AG10803 (cell line): ENCODE results near the gene DICER1.
"Not testable (repeated sequence)": the region's sequence is repeated elsewhere in the genome, so short reads cannot be mapped to it uniquely, and the experiment has no call there.

Experiments used
- DNase-seq: peaks from one replicate; pipeline ENCODE4 v3.0.0; 2010; ENCODE audit warnings: low read depth
- H3K4me3 ChIP-seq: 2 replicates; pipeline ENCODE4 v1.5.1; 2011; ENCODE audit warnings: mild to moderate bottlenecking, low read length, control low read depth
- TF ChIP-seq, protein P1 (sequence below): conservative IDR thresholded peaks from 2 replicates; pipeline ENCODE4 v1.5.1; 2011; ENCODE audit warnings: mild to moderate bottlenecking, low read length, control low read depth, inconsistent platforms

The DICER1 gene

GRCh38 chr14:95184413-95184790 is 27.1 kb upstream of the DICER1 start:
- no peak overlapping the region for H3K4me3 ChIP-seq
- DNase-seq = peak; percentile 5
- TF ChIP-seq, protein P1, sequence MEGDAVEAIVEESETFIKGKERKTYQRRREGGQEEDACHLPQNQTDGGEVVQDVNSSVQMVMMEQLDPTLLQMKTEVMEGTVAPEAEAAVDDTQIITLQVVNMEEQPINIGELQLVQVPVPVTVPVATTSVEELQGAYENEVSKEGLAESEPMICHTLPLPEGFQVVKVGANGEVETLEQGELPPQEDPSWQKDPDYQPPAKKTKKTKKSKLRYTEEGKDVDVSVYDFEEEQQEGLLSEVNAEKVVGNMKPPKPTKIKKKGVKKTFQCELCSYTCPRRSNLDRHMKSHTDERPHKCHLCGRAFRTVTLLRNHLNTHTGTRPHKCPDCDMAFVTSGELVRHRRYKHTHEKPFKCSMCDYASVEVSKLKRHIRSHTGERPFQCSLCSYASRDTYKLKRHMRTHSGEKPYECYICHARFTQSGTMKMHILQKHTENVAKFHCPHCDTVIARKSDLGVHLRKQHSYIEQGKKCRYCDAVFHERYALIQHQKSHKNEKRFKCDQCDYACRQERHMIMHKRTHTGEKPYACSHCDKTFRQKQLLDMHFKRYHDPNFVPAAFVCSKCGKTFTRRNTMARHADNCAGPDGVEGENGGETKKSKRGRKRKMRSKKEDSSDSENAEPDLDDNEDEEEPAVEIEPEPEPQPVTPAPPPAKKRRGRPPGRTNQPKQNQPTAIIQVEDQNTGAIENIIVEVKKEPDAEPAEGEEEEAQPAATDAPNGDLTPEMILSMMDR = no peak

GRCh38 chr14:95183532-95184412 is 26.4 kb upstream of the DICER1 start:
- TF ChIP-seq, protein P1 = no peak
- peak; percentile 11 for DNase-seq

GRCh38 chr14:95183082-95183481 is 25.8 kb upstream of the DICER1 start:
- no peak overlapping the region for H3K4me3 ChIP-seq
- DNase-seq = no peak
- TF ChIP-seq, protein P1 = no peak

More at GRCh38 chr14:95183532-95184412, 26.4 kb upstream of the DICER1 start:
- H3K4me3 ChIP-seq = no peak overlapping the region

DNA sequence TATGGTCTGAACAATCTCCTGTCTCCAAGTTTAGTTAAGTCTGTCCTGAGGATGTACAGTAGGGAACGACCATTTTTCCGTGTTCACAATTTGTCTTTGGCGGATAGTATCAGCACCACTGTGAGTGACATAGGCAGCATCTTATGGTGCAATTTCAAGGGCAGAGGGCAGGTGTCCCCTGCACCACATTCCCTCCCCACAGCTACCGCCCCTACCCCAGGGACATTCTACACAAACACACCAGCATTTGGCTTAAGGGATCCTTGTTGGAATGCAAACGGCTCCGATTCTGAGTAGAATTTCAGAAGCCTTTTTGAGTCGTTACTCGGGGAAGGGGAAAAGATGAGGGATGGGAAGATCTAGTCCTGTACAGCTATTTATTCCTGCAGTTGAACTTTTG is 25.1 kb upstream of the DICER1 start:
- H3K4me3 ChIP-seq = no peak overlapping the region
- DNase-seq = no peak
- TF ChIP-seq, protein P1 = no peak

- DNase-seq = no peak
- TF ChIP-seq, protein P1 = no peak
- H3K4me3 ChIP-seq = no peak overlapping the region
These were observed 23.8 kb upstream of the DICER1 start for GRCh38 chr14:95180966-95181741.

GRCh38 chr14:95175670-95176069 is 18.3 kb upstream of the DICER1 start:
- DNase-seq = not testable (repeated sequence)

GRCh38 chr14:95174184-95174792 is 17.0 kb upstream of the DICER1 start:
- TF ChIP-seq, protein P1 = peak; percentile 36
- no peak overlapping the region for H3K4me3 ChIP-seq
- peak; percentile 17 for DNase-seq

More at GRCh38 chr14:95175670-95176069, 18.3 kb upstream of the DICER1 start:
- H3K4me3 ChIP-seq = not testable (repeated sequence)
